ENCODE results near the gene MAGI2.

- TF ChIP-seq CTCF (conservative IDR thresholded peaks at IDR 0.05; ENCODE audit: low read depth in 2 of 2) (no peak), EZH2 (IDR thresholded peaks at IDR 0.05; ENCODE audit: low read depth, unreplicated experiment) (no peak), REST (IDR thresholded peaks at IDR 0.05; ENCODE audit: unreplicated experiment) (no peak), ETS1 (IDR thresholded peaks at IDR 0.05) (no peak), POLR2AphosphoS5 (IDR thresholded peaks at IDR 0.05; ENCODE audit: low read depth) (no peak), CREB1 (CRISPR knock-in tag; IDR thresholded peaks at IDR 0.05; ENCODE audit: low read depth) (no peak)
Observed at GRCh38 chr7:79064187-79064823, 389.2 kb downstream of the MAGI2 start.
